Gastroesophageal sphincter (tissue), 3 donors: Measurements from ENCODE around the gene ORM2.

Source experiments
- CTCF ChIP-seq, 4 experiments: fragments of 200-600 bp in 2 of 4; fragments of 450-650 bp in 2 of 4; sonication (generic) in 1 of 4; IDR thresholded peaks; one replicate each; pipeline ENCODE4 v1.5.1; 2017 to 2019; ENCODE audit warnings: antibody characterized with exemption in 4 of 4, mild to moderate bottlenecking in 2 of 4, moderate library complexity in 2 of 4
- EP300 ChIP-seq: sonication (generic); formaldehyde crosslinking; IDR thresholded peaks from one replicate; pipeline ENCODE4 v1.6.1; 2017; ENCODE audit warnings: antibody characterized with exemption, mild to moderate bottlenecking

- TF ChIP-seq CTCF (IDR thresholded peaks at IDR 0.05) (no peak), EP300 (no peak)
These were observed 7.9 kb upstream of the ORM2 start for GRCh38 chr9:114321759-114322158.
